ENCODE measurements around the gene SMARCA4.

The SMARCA4 gene

DNA sequence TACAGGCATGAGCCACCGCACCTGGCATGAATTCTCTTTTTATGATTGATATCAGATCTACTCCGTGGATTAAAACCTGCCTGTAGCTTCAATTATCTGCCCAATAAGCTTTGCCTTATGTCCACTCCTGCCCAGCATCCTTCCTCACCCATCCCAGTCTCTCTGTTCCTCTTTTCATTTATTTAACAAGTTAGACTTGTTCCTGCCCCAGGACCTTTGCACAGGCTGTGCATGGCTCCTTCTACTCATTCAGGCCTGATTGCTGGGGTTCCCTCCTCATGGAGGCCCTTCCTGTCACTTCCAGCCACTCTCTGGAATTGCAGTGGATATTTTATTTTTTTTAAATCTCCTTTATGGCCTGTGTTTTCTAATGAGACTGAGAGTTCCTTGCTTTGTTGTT lies 27.6 kb downstream of the SMARCA4 start:
- no peaks in the 10 kb centered on the region for H3K9me3 ChIP-seq (ENCODE audit: control insufficient read depth, insufficient read depth, low read depth, low read length)
- TF ChIP-seq ZNF623 (tag by site-specific recombination; IDR thresholded peaks at IDR 0.05), result peak; percentile 99
- TF ChIP-seq ZFHX2 (tag by site-specific recombination; conservative IDR thresholded peaks at IDR 0.05), result no peak
- no peak for TF ChIP-seq ZNF707 (tag by site-specific recombination; IDR thresholded peaks at IDR 0.05)
- TF ChIP-seq ZNF133 (tag by site-specific recombination; IDR thresholded peaks at IDR 0.05), result no peak
- peaks cover 10 to 93% of the 10 kb centered on the region in 2 experiments; a peak in 2 of 3 replicates for H3K36me3 ChIP-seq (ENCODE audit: control insufficient read depth in 2 of 2, insufficient read depth in 1 of 2, low read length in 2 of 2)
- CTCF ChIA-PET, result interaction anchor here (0.6 kb wide), 1 partner anchor 15 kb away, joined by 3 read pairs; no protein-coding TSS in a partner anchor
- H3K4me3 ChIP-seq (ENCODE audit: low read depth, low read length), result no peak overlapping the region
- POLR2A ChIA-PET, result no interaction called here
- H3K27ac ChIP-seq (ENCODE audit: extremely low read depth, low read depth, low read length), result no peak overlapping the region
- H3K4me1 ChIP-seq (ENCODE audit: control insufficient read depth, insufficient read depth, low read length), result no peaks in the 10 kb centered on the region

GRCh38 chr19:10988921-10989320 lies 28.1 kb downstream of the SMARCA4 start:
- TF ChIP-seq ZBTB17 (tag by site-specific recombination; IDR thresholded peaks at IDR 0.05) (no peak), HIC1 (tag by site-specific recombination; IDR thresholded peaks at IDR 0.05) (no peak), ZNF843 (tag by site-specific recombination; IDR thresholded peaks at IDR 0.05) (no peak), ZNF155 (tag by site-specific recombination; IDR thresholded peaks at IDR 0.05) (no peak), INSM2 (tag by site-specific recombination; IDR thresholded peaks at IDR 0.05) (no peak), ZNF433 (tag by site-specific recombination; IDR thresholded peaks at IDR 0.05; ENCODE audit: low read depth) (no peak), ZNF664 (tag by site-specific recombination; IDR thresholded peaks at IDR 0.05) (no peak), KLF1 (tag by site-specific recombination; IDR thresholded peaks at IDR 0.05) (no peak)
- TF ChIP-seq, protein P1, sequence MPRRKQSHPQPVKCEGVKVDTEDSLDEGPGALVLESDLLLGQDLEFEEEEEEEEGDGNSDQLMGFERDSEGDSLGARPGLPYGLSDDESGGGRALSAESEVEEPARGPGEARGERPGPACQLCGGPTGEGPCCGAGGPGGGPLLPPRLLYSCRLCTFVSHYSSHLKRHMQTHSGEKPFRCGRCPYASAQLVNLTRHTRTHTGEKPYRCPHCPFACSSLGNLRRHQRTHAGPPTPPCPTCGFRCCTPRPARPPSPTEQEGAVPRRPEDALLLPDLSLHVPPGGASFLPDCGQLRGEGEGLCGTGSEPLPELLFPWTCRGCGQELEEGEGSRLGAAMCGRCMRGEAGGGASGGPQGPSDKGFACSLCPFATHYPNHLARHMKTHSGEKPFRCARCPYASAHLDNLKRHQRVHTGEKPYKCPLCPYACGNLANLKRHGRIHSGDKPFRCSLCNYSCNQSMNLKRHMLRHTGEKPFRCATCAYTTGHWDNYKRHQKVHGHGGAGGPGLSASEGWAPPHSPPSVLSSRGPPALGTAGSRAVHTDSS (tag by site-specific recombination; IDR thresholded peaks at IDR 0.05), result no peak
- Histone ChIP-seq H3K36me3 (ENCODE audit: control insufficient read depth in 2 of 2, insufficient read depth in 1 of 2, low read length in 2 of 2) (peaks cover 16 to 90% of the 10 kb centered on the region in 2 experiments; a peak in 2 of 3 replicates), H3K4me3 (ENCODE audit: low read depth, low read length) (no peak overlapping the region), H3K9me3 (ENCODE audit: control insufficient read depth, insufficient read depth, low read depth, low read length) (no peaks in the 10 kb centered on the region), H3K4me1 (ENCODE audit: control insufficient read depth, insufficient read depth, low read length) (no peaks in the 10 kb centered on the region), H3K27ac (ENCODE audit: extremely low read depth, low read depth, low read length) (no peak overlapping the region)
- ChIA-PET POLR2A (no interaction called here), CTCF (no interaction called here)

DNA sequence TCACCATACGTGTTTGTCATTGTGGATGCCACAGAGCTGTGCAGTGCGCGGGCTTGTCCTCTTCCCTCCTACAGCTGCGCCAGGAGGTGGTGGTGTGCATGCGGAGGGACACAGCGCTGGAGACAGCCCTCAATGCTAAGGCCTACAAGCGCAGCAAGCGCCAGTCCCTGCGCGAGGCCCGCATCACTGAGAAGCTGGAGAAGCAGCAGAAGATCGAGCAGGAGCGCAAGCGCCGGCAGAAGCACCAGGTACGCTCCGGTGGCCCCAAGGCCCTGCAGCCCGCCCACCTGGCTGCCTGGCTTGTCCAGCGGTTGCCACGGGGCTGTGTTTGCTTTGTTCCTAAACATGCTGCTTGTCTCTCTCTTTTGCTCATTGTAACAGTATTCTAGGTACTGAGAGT lies 30.2 kb downstream of the SMARCA4 start:
- ChIA-PET CTCF (interaction anchor here (0.6 to 1.6 kb wide), 3 partner anchors 46 to 55 kb away, joined by 3 to 4 read pairs (median 3); no protein-coding TSS in a partner anchor), POLR2A (no interaction called here)
- peaks cover 34 to 85% of the 10 kb centered on the region in 2 experiments; a peak in 2 of 3 replicates for H3K36me3 ChIP-seq (ENCODE audit: control insufficient read depth in 2 of 2, insufficient read depth in 1 of 2, low read length in 2 of 2)
- no peaks in the 10 kb centered on the region for H3K4me1 ChIP-seq (ENCODE audit: control insufficient read depth, insufficient read depth, low read length)
- H3K27ac ChIP-seq (ENCODE audit: extremely low read depth, low read depth, low read length), result no peak overlapping the region
- H3K9me3 ChIP-seq (ENCODE audit: control insufficient read depth, insufficient read depth, low read depth, low read length), result no peaks in the 10 kb centered on the region
- no peak overlapping the region for H3K4me3 ChIP-seq (ENCODE audit: low read depth, low read length)
- TF ChIP-seq ZNF302 (tag by site-specific recombination; IDR thresholded peaks at IDR 0.05; ENCODE audit: low read depth) (no peak), ZNF362 (tag by site-specific recombination; IDR thresholded peaks at IDR 0.05) (no peak), SCRT1 (tag by site-specific recombination; IDR thresholded peaks at IDR 0.05; ENCODE audit: borderline replicate concordance) (no peak), ZNF26 (tag by site-specific recombination; IDR thresholded peaks at IDR 0.05) (no peak), ZNF416 (tag by site-specific recombination; IDR thresholded peaks at IDR 0.05) (no peak), SP3 (tag by site-specific recombination; IDR thresholded peaks at IDR 0.05) (no peak), ZNF324 (tag by site-specific recombination; IDR thresholded peaks at IDR 0.05) (no peak), ZFP37 (tag by site-specific recombination; IDR thresholded peaks at IDR 0.05) (no peak), ZNF560 (tag by site-specific recombination; IDR thresholded peaks at IDR 0.05; ENCODE audit: borderline replicate concordance) (no peak), ZNF292 (tag by site-specific recombination; IDR thresholded peaks at IDR 0.05; ENCODE audit: borderline replicate concordance, low read depth) (no peak)
- TF ChIP-seq, protein P2, sequence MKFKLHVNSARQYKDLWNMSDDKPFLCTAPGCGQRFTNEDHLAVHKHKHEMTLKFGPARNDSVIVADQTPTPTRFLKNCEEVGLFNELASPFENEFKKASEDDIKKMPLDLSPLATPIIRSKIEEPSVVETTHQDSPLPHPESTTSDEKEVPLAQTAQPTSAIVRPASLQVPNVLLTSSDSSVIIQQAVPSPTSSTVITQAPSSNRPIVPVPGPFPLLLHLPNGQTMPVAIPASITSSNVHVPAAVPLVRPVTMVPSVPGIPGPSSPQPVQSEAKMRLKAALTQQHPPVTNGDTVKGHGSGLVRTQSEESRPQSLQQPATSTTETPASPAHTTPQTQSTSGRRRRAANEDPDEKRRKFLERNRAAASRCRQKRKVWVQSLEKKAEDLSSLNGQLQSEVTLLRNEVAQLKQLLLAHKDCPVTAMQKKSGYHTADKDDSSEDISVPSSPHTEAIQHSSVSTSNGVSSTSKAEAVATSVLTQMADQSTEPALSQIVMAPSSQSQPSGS (tag by site-specific recombination; IDR thresholded peaks at IDR 0.05; ENCODE audit: low read depth), result no peak

Measured in HEK293 (cell line).